Measurements from ENCODE around the gene IHH. TPM values are rescaled to one million over a fixed set of nuclear protein-coding genes. Genes with fewer than 3 reads are reported as not detected.

IHH gene
- total and polyA plus RNA-seq, 9 of the 15 experiments (the other 6 are each of a cell fraction or from before 2014, with no cell fraction given), result 0.07 TPM; not detected in 8

DNA sequence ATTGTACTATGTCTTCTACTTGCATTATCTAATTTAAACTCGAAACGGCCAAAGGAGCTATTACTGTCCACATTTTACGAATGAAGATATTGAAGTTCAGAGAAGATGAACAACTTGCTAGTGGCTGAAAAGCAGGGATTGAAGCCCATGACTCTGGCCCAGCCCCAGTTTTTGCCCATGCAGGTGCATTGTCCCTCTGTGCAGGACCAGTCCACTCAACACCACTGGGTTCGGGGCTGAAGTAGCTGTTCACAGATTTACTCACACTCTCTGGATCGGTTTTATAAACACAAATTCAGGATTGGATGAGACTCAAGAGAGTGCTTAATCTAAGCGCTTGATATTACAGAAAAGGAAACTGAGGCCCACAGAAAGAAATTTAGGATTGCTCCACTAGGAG, 1.4 kb upstream of the IHH start:
- ATAC-seq, result no peak
- WGBS (ENCODE audit: insufficient coverage, low coverage, missing lambda C conversion rate), result 5% methylated on average over 6 of the region's 6 CpGs
- Histone ChIP-seq H3K4me2 (ENCODE audit: insufficient read depth, low read length) (no peak overlapping the region), H3K4me3 (no peak overlapping the region), H3K27ac (ENCODE audit: extremely low read depth, low read depth, low read length) (no peak overlapping the region), H3K79me2 (ENCODE audit: control insufficient read depth, insufficient read depth, low read length) (no peaks in the 10 kb centered on the region), H2AFZ (ENCODE audit: low read depth, low read length) (no peak overlapping the region), H4K20me1 (replicated peaks; ENCODE audit: control insufficient read depth, insufficient read depth, low read length) (no peaks in the 10 kb centered on the region), H3K9ac (ENCODE audit: insufficient read depth in 1 of 2, low read depth in 2 of 2, low read length in 2 of 2) (no peak overlapping the region), H3K4me1 (replicated peaks in 1 of 2; ENCODE audit: control insufficient read depth in 2 of 2, insufficient read depth in 2 of 2, low read length in 2 of 2) (peaks cover 0 to 21% of the 10 kb centered on the region in 2 experiments; a peak in 2 of 5 replicates), H3K9me3 (replicated peaks; ENCODE audit: control insufficient read depth, insufficient read depth, low read depth, low read length) (no peaks in the 10 kb centered on the region), H3K27me3 (ENCODE audit: control insufficient read depth in 2 of 2, insufficient read depth in 2 of 2, low read length in 2 of 2) (peaks cover 9 to 32% of the 10 kb centered on the region in 2 experiments; a peak in 4 of 5 replicates), H3K9me1 (ENCODE audit: control insufficient read depth, insufficient read depth, low read length) (no peaks in the 10 kb centered on the region), H3K36me3 (ENCODE audit: control insufficient read depth, insufficient read depth, low read length) (no peaks in the 10 kb centered on the region)
- no TSS peak for BruUV-seq (replicated peaks)
- DNase-seq (ENCODE audit: extremely low read depth in 1 of 4, low spot score in 3 of 4), result no peak
- in situ Hi-C loops (cut with MboI) (no loop called here), intact Hi-C loops (cut with micrococcal nuclease) (no loop called here)
- TF ChIP-seq, protein P1, sequence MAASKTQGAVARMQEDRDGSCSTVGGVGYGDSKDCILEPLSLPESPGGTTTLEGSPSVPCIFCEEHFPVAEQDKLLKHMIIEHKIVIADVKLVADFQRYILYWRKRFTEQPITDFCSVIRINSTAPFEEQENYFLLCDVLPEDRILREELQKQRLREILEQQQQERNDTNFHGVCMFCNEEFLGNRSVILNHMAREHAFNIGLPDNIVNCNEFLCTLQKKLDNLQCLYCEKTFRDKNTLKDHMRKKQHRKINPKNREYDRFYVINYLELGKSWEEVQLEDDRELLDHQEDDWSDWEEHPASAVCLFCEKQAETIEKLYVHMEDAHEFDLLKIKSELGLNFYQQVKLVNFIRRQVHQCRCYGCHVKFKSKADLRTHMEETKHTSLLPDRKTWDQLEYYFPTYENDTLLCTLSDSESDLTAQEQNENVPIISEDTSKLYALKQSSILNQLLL (CRISPR knock-in tag; IDR thresholded peaks at IDR 0.05; ENCODE audit: borderline replicate concordance), result no peak
- TF ChIP-seq CBFA2T3 (IDR thresholded peaks at IDR 0.05) (no peak), FOSL1 (tag; conservative IDR thresholded peaks at IDR 0.05) (no peak), FOXA1 (IDR thresholded peaks at IDR 0.05; ENCODE audit: borderline replicate concordance) (no peak), TAF9B (IDR thresholded peaks at IDR 0.05; ENCODE audit: partially characterized antibody) (no peak), NONO (IDR thresholded peaks at IDR 0.05; ENCODE audit: low read depth in 2 of 2, low read length in 1 of 2) (no peak), ZFPM2 (CRISPR knock-in tag; IDR thresholded peaks at IDR 0.05) (no peak), ZNF12 (CRISPR knock-in tag; IDR thresholded peaks at IDR 0.05) (no peak)
- TF ChIP-seq, protein P2, sequence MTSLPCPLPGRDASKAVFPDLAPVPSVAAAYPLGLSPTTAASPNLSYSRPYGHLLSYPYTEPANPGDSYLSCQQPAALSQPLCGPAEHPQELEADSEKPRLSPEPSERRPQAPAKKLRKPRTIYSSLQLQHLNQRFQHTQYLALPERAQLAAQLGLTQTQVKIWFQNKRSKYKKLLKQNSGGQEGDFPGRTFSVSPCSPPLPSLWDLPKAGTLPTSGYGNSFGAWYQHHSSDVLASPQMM (CRISPR knock-in tag; IDR thresholded peaks at IDR 0.05), result no peak
- TF ChIP-seq, protein P3, sequence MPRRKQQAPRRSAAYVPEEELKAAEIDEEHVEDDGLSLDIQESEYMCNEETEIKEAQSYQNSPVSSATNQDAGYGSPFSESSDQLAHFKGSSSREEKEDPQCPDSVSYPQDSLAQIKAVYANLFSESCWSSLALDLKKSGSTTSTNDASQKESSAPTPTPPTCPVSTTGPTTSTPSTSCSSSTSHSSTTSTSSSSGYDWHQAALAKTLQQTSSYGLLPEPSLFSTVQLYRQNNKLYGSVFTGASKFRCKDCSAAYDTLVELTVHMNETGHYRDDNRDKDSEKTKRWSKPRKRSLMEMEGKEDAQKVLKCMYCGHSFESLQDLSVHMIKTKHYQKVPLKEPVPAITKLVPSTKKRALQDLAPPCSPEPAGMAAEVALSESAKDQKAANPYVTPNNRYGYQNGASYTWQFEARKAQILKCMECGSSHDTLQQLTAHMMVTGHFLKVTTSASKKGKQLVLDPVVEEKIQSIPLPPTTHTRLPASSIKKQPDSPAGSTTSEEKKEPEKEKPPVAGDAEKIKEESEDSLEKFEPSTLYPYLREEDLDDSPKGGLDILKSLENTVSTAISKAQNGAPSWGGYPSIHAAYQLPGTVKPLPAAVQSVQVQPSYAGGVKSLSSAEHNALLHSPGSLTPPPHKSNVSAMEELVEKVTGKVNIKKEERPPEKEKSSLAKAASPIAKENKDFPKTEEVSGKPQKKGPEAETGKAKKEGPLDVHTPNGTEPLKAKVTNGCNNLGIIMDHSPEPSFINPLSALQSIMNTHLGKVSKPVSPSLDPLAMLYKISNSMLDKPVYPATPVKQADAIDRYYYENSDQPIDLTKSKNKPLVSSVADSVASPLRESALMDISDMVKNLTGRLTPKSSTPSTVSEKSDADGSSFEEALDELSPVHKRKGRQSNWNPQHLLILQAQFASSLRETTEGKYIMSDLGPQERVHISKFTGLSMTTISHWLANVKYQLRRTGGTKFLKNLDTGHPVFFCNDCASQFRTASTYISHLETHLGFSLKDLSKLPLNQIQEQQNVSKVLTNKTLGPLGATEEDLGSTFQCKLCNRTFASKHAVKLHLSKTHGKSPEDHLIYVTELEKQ (CRISPR knock-in tag; IDR thresholded peaks at IDR 0.05), result no peak
- ChIA-PET CTCF (ENCODE audit: low intra/inter-chr PET ratio) (no interaction called here), POLR2A (no interaction called here)
- FAIRE-seq, result no peak
